RWPE2 (cell line): ENCODE results near the gene RBM12.
A peak's percentile ranks its signal among the peaks of the same experiment; 100 is the strongest.

Experiments used
- ATAC-seq: fragments of 200-7000 bp; cut with Tn5 transposase; 3 replicates; pipeline ENCODE4 v1.9.1; 2021; ENCODE audit warnings: low read depth
- DNase-seq: peaks from one replicate; pipeline ENCODE4 v3.0.0-alpha.2; 2020; ENCODE audit warnings: low spot score
- H3K27ac ChIP-seq: fragments of 450-650 bp; 2 replicates; pipeline ENCODE4 v1.5.1; 2017; ENCODE audit warnings: mild to moderate bottlenecking; ENCODE audit not compliant: poor library complexity, severe bottlenecking
- H3K27me3 ChIP-seq: fragments of 250-450 bp; sonication (Bioruptor Pico); 2 replicates; pipeline ENCODE4 v1.5.1; 2021; ENCODE audit warnings: mild to moderate bottlenecking, moderate library complexity; ENCODE audit not compliant: insufficient read depth, poor library complexity, severe bottlenecking
- H3K36me3 ChIP-seq: fragments of 250-450 bp; sonication (Bioruptor Pico); 2 replicates; pipeline ENCODE4 v1.5.1; 2020; ENCODE audit warnings: low read depth, mild to moderate bottlenecking, moderate library complexity
- H3K4me1 ChIP-seq: fragments of 250-450 bp; sonication (Bioruptor Pico); 2 replicates; pipeline ENCODE4 v1.5.1; 2021; ENCODE audit warnings: mild to moderate bottlenecking, moderate library complexity; ENCODE audit not compliant: insufficient read depth, poor library complexity, severe bottlenecking
- H3K4me3 ChIP-seq: fragments of 250-450 bp; sonication (Bioruptor Pico); 2 replicates; pipeline ENCODE4 v1.5.1; 2021; ENCODE audit warnings: mild to moderate bottlenecking, moderate library complexity; ENCODE audit not compliant: severe bottlenecking
- H3K9me3 ChIP-seq: fragments of 250-450 bp; sonication (Bioruptor Pico); 2 replicates; pipeline ENCODE4 v1.5.1; 2021; ENCODE audit warnings: mild to moderate bottlenecking, moderate library complexity; ENCODE audit not compliant: severe bottlenecking
- CTCF ChIP-seq: fragments of 450-650 bp; IDR thresholded peaks from one replicate; pipeline ENCODE4 v1.5.1; 2017; ENCODE audit warnings: mild to moderate bottlenecking, moderate library complexity; ENCODE audit not compliant: poor library complexity, severe bottlenecking

The RBM12 gene

GRCh38 chr20:35699957-35700624 is 35.4 kb upstream of the RBM12 start:
- ATAC-seq (no peak), DNase-seq (no peak)
- H3K4me1 ChIP-seq, result peaks cover 15% of the 10 kb centered on the region
- no peaks in the 10 kb centered on the region for H3K9me3 ChIP-seq
- peak overlapping the region; percentile 82 for H3K27ac ChIP-seq
- peak overlapping the region; percentile 81 for H3K4me3 ChIP-seq
- H3K27me3 ChIP-seq, result no peaks in the 10 kb centered on the region
- no peak for TF ChIP-seq CTCF
- peaks cover 76% of the 10 kb centered on the region for H3K36me3 ChIP-seq

- peaks cover 15% of the 10 kb centered on the region for H3K4me1 ChIP-seq
- H3K27me3 ChIP-seq, result no peaks in the 10 kb centered on the region
- H3K9me3 ChIP-seq, result no peaks in the 10 kb centered on the region
- peaks cover 76% of the 10 kb centered on the region for H3K36me3 ChIP-seq
- ATAC-seq, result peak; percentile 83
- peak within 1 kb of the TSS; percentile 81 for H3K4me3 ChIP-seq
- peak within 1 kb of the TSS; percentile 82 for H3K27ac ChIP-seq
- peak; percentile 64 for TF ChIP-seq CTCF
- peak; percentile 97 for DNase-seq
Observed at GRCh38 chr20:35699127-35699956, 34.6 kb upstream of the RBM12 start, which contains the start of the genes NFS1 and ROMO1. TSS of gene NFS1 (minus strand) at chr20:35699352. CDS start at chr20:35699288, 64 bp downstream. TSS of gene ROMO1 (plus strand) at chr20:35699405. CDS start at chr20:35699633, 228 bp downstream.

- Histone ChIP-seq H3K9me3 (no peaks in the 10 kb centered on the region), H3K4me3 (peak overlapping the region; percentile 81), H3K27me3 (no peaks in the 10 kb centered on the region), H3K36me3 (peaks cover 76% of the 10 kb centered on the region), H3K4me1 (peaks cover 15% of the 10 kb centered on the region), H3K27ac (peak overlapping the region; percentile 82)
- ATAC-seq (peak; percentile 37), DNase-seq (peak; percentile 81)
- no peak for TF ChIP-seq CTCF
Observed at GRCh38 chr20:35698298-35699126, 33.8 kb upstream of the RBM12 start.

- no peak for TF ChIP-seq CTCF
- no peaks in the 10 kb centered on the region for H3K9me3 ChIP-seq
- peaks cover 76% of the 10 kb centered on the region for H3K36me3 ChIP-seq
- no peaks in the 10 kb centered on the region for H3K27me3 ChIP-seq
- peak; percentile 56 for DNase-seq
- peak overlapping the region; percentile 81 for H3K4me3 ChIP-seq
- H3K27ac ChIP-seq, result peak overlapping the region; percentile 82
- H3K4me1 ChIP-seq, result peaks cover 15% of the 10 kb centered on the region
- no peak for ATAC-seq
Observed at GRCh38 chr20:35697696-35698297, 33.1 kb upstream of the RBM12 start.
